Psoas muscle (tissue), 8 donors: ENCODE results near the gene ENPP7. TPM values are rescaled to one million over a fixed set of nuclear protein-coding genes. Genes with fewer than 3 reads are reported as not detected.

Experiments
- ATAC-seq, 4 donors: fragments of 200-7000 bp; cut with Tn5 transposase; one replicate each; pipeline ENCODE4 v1.9.1; 2020; ENCODE audit warnings: moderate library complexity in 3 of 4, mild to moderate bottlenecking in 2 of 4
- DNase-seq, 2 donors: peaks; one replicate each; pipeline ENCODE4 v3.0.0-alpha.2; 2020
- H3K27ac ChIP-seq: fragments of 200-600 bp; one replicate; pipeline ENCODE4 v1.8.0; 2022
- H3K27me3 ChIP-seq, 3 donors: fragments of 200-600 bp in 1 of 3; one replicate each; pipeline versions ENCODE4 v1.6.1 to v1.8.0; 2013 to 2022; ENCODE audit warnings: low read length in 2 of 3, mild to moderate bottlenecking in 2 of 3, moderate library complexity in 1 of 3; ENCODE audit not compliant: insufficient read depth in 3 of 3
- H3K36me3 ChIP-seq, 2 donors: fragments of 200-600 bp in 1 of 2; one replicate each; pipeline versions ENCODE4 v1.6.1 to v1.8.0; 2013 to 2022; ENCODE audit warnings: low read depth in 1 of 2, mild to moderate bottlenecking in 1 of 2, moderate library complexity in 1 of 2; ENCODE audit not compliant: insufficient read depth in 1 of 2
- H3K4me1 ChIP-seq: fragments of 200-600 bp; one replicate; pipeline ENCODE4 v1.8.0; 2022
- H3K4me3 ChIP-seq: fragments of 200-600 bp; one replicate; pipeline ENCODE4 v1.8.0; 2022; ENCODE audit warnings: mild to moderate bottlenecking
- H3K9me3 ChIP-seq: fragments of 200-600 bp; one replicate; pipeline ENCODE4 v1.8.0; 2022
- CTCF ChIP-seq: fragments of 200-600 bp; IDR thresholded peaks from one replicate; pipeline ENCODE4 v1.8.0; 2022; ENCODE audit warnings: antibody characterized with exemption
- WGBS, 3 donors: extraction: QIAGEN DNeasy Blood & Tissue Kit; methylation state at CpG; one replicate each; pipeline versions ENCODE4 v1.1.6 to v1.1.7; 2013; 5-methylcytosine and 5-hydroxymethylcytosine counted together
- intact Hi-C, 2 donors: fragments of 100-400 bp; cut with DNase I; formaldehyde crosslinking; loops; one replicate each; pipeline versions ENCODE4 v1.11.0 to v1.14.2; 2022
- polyA plus RNA-seq, 3 donors: library from polyadenylated mRNA; stranded (reverse); fragments of 200-250 nt; gene quantifications; one replicate each; pipeline ENCODE4 v1.2.3, GENCODE V29; 2013
- total RNA-seq, 4 donors: library from RNA; stranded (reverse); fragmentation: NEBNext Ultra II Directional in 2 of 4; extraction: Animal tissue kit (Norgen Biotek cat#: 25700) in 2 of 4; gene quantifications; one replicate each; pipeline versions ENCODE4 v1.2.1 to v1.2.4, GENCODE V29; 2021 to 2023
- donor health status: healthy with polysubstance abuse.
- donor health status: DM: no; HTN: no; CAD: no; lungs with moderate emphysema.
- donor health status: Bipolar disorder and iron deficiency.
- donor health status: healthy.
- donor health status: DM: yes; HTN: yes; CAD: no.
- donor health status: DM: no; HTN: no; CAD: no.
- donor health status: DM: no; HTN: no; CAD: no.
- donor health status: DM: yes; HTN: yes; CAD: no.

Gene ENPP7
- total and polyA plus RNA-seq, 7 donors: 0.04 to 0.10 TPM; not detected in 5

DNA sequence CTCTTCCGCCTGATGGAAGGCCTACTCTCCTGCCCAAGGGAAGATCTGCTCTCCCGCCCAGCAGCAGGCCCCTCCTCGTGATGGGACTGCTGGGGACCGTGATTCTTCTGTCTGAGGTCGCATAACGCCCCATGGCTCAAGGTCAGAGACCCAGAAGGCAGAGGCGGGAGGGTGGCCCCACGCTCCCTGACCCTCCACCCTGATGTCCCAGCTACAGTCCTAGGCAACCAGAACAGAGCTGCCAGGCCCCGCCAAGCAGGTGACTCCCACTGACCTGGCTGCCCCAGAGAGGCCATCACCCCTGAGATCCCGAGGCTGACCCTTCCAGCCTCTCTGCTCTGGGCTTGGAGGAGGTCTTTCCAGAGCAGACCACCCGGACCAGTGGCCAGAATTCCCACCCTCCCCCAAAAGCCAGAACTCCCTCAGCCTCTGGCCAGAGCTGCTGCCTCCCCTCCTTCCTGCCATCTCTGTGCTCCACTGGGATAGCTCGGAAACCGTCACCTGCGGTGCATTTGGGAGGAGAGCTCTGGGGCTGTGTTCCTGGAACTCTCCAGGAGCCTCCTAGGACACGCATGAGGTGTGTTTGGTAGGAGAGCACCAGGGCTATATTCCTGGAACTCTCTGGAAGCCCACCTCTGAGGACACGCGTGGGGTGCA, 7.3 kb downstream of the ENPP7 start:
- Histone ChIP-seq H3K4me3 (no peak overlapping the region), H3K9me3 (no peaks in the 10 kb centered on the region), H3K27me3 (peaks cover 0 to 56% (median 11%) of the 10 kb centered on the region in 3 donors), H3K36me3 (no peaks in the 10 kb centered on the region), H3K27ac (no peak overlapping the region), H3K4me1 (no peaks in the 10 kb centered on the region)
- TF ChIP-seq CTCF: no peak
- no peak for DNase-seq
- WGBS, 3 donors: 77 to 86% (median 85%) methylated on average over 16 to 17 of the region's 17 CpGs
- intact Hi-C loops: no loop called here
- ATAC-seq: no peak

DNA sequence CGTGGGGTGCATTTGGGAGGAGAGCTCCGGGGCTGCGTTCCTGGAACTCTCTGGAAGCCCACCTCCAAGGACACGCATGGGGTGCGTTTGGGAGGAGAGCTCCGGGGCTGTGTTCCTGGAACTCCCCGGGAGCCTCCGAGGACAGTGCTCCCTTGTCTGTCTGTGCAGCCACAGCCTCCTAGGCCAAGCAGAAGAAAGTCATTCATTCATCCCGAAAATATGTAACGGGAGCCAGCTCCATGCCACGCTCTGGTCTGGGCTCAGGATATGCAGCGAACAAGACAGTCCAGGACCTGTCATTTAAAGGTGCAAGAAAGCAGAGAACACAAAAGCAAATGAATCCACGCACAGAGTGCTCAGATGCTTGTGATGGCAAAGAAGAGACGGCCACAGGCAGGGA, 7.9 kb downstream of the ENPP7 start:
- Histone ChIP-seq H3K27ac (no peak overlapping the region), H3K36me3 (no peaks in the 10 kb centered on the region), H3K27me3 (peaks cover 0 to 56% (median 11%) of the 10 kb centered on the region in 3 donors), H3K9me3 (no peaks in the 10 kb centered on the region), H3K4me1 (no peaks in the 10 kb centered on the region), H3K4me3 (no peak overlapping the region)
- WGBS, 3 donors: 73 to 80% (median 76%) methylated on average over 14 of the region's 14 CpGs
- TF ChIP-seq CTCF: no peak
- DNase-seq (no peak), ATAC-seq (no peak)
- intact Hi-C loops: no loop called here

GRCh38 chr17:79739148-79740062, 8.7 kb downstream of the ENPP7 start:
- Histone ChIP-seq H3K27me3 (peaks cover 0 to 56% (median 11%) of the 10 kb centered on the region in 3 donors), H3K4me1 (no peaks in the 10 kb centered on the region), H3K36me3 (no peaks in the 10 kb centered on the region), H3K9me3 (no peaks in the 10 kb centered on the region), H3K27ac (no peak overlapping the region), H3K4me3 (no peak overlapping the region)
- TF ChIP-seq CTCF: no peak
- DNase-seq (no peak), ATAC-seq (no peak)
- intact Hi-C loops: loop anchor here in 1 of 2 donors (5.0 kb wide), 1 partner anchor 253 kb away; no protein-coding TSS in a partner anchor
- 56 to 67% (median 60%) methylated on average over 28 of the region's 28 CpGs for WGBS, 3 donors

- no peak for DNase-seq
- no peaks in the 10 kb centered on the region for H3K4me1 ChIP-seq
- no peak for ATAC-seq
- TF ChIP-seq CTCF: no peak
- WGBS, 3 donors: 30 to 43% (median 33%) methylated on average over 8 of the region's 8 CpGs
- H3K9me3 ChIP-seq: no peaks in the 10 kb centered on the region
- no peaks in the 10 kb centered on the region for H3K36me3 ChIP-seq
- H3K27me3 ChIP-seq: peaks cover 0 to 62% (median 11%) of the 10 kb centered on the region in 3 donors
- no peak overlapping the region for H3K4me3 ChIP-seq
- H3K27ac ChIP-seq: no peak overlapping the region
- intact Hi-C loops: loop anchor here in 1 of 2 donors (5.0 kb wide), 1 partner anchor 252 kb away; no protein-coding TSS in a partner anchor
Measured at GRCh38 chr17:79740413-79740812, 9.7 kb downstream of the ENPP7 start.
